Heart right ventricle (tissue), 16 donors: Measurements from ENCODE around the gene TSSC4. TPM values are rescaled to one million over a fixed set of nuclear protein-coding genes. Genes with fewer than 3 reads are reported as not detected.

Experiments used
- ATAC-seq, 8 donors: fragments of 200-7000 bp; cut with Tn5 transposase; one replicate each; pipeline ENCODE4 v1.9.1; 2020; ENCODE audit warnings: mild to moderate bottlenecking in 8 of 8, moderate library complexity in 8 of 8, moderate number of reproducible peaks in 1 of 8
- DNase-seq, 2 donors: peaks; one replicate each; pipeline ENCODE4 v3.0.0-alpha.2; 2020
- H3K27ac ChIP-seq, 10 donors: fragments of 200-600 bp; sonication (generic) in 2 of 10; one replicate each; pipeline versions ENCODE4 v1.5.0 to v1.8.0; 2020 to 2022; ENCODE audit warnings: mild to moderate bottlenecking in 3 of 10
- H3K27me3 ChIP-seq, 7 donors: fragments of 200-600 bp; one replicate each; pipeline ENCODE4 v1.8.0; 2021 to 2022; ENCODE audit warnings: mild to moderate bottlenecking in 2 of 7
- H3K36me3 ChIP-seq, 9 donors: fragments of 200-600 bp; sonication (generic) in 1 of 9; one replicate each; pipeline versions ENCODE4 v1.5.0 to v1.8.0; 2020 to 2022; ENCODE audit warnings: mild to moderate bottlenecking in 2 of 9
- H3K4me1 ChIP-seq, 9 donors: fragments of 200-600 bp; sonication (generic) in 1 of 9; one replicate each; pipeline versions ENCODE4 v1.5.0 to v1.8.0; 2020 to 2022; ENCODE audit warnings: mild to moderate bottlenecking in 4 of 9
- H3K4me3 ChIP-seq, 10 donors: fragments of 200-600 bp; sonication (generic) in 2 of 10; one replicate each; pipeline versions ENCODE4 v1.5.0 to v1.8.0; 2020 to 2022; ENCODE audit warnings: mild to moderate bottlenecking in 7 of 10, moderate library complexity in 2 of 10
- H3K9me3 ChIP-seq, 11 donors: fragments of 200-600 bp in 10 of 11; sonication (generic) in 2 of 11; one replicate each; pipeline versions ENCODE4 v1.5.0 to v1.8.0; 2013 to 2022; ENCODE audit warnings: mild to moderate bottlenecking in 2 of 11, control low read depth in 1 of 11, moderate library complexity in 1 of 11
- CTCF ChIP-seq, 9 donors: fragments of 200-600 bp; sonication (generic) in 2 of 9; IDR thresholded peaks; one replicate each; pipeline versions ENCODE4 v1.5.0 to v1.8.0; 2021 to 2022; ENCODE audit warnings: antibody characterized with exemption in 9 of 9, mild to moderate bottlenecking in 5 of 9, moderate library complexity in 1 of 9
- WGBS, 2 donors: extraction: QIAGEN DNeasy Blood & Tissue Kit; methylation state at CpG; one replicate each; pipeline ENCODE4 v1.1.7; 2013; ENCODE audit warnings: inconsistent platforms in 1 of 2; 5-methylcytosine and 5-hydroxymethylcytosine counted together
- intact Hi-C, 10 donors: fragments of 100-400 bp; cut with DNase I; formaldehyde crosslinking; loops; one replicate each; pipeline versions ENCODE4 v1.11.1 to v1.14.2; 2022
- polyA plus RNA-seq, 2 donors: library from polyadenylated mRNA; stranded (reverse); fragments of 200-250 nt; gene quantifications; one replicate each; pipeline ENCODE4 v1.2.3, GENCODE V29; 2013
- total RNA-seq, 10 donors: library from RNA; stranded (reverse); fragmentation: NEBNext Ultra II Directional in 3 of 10; extraction: Animal tissue kit (Norgen Biotek cat#: 25700) in 3 of 10; gene quantifications; one replicate each; pipeline versions ENCODE4 v1.2.1 to v1.2.4, GENCODE V29; 2021 to 2023
- donor health status: Arrhythmogenic right ventricular cardiomyopathy.
- donor health status: ischemic (EF 13 %, LVEDD 7.1; RV severe dilation, severe dysfunction).
- donor health status: healthy with polysubstance abuse.
- donor health status: DM: no; HTN: yes; CAD: no.
- donor health status: DM: no; HTN: no; CAD: no.
- donor health status: ischemic (EF 25% LVEDD 6.9; RV normal size, moderate dysfunction).
- donor health status: ischemic (EF 25% LVEDD 5.7; RV mildly dilated, moderate dysfunction).
- donor health status: healthy.
- donor health status: DM: yes; HTN: yes; CAD: no.
- donor health status: Ischemic cardiomyopathy.
- donor health status: ischemic (EF 35%, LVEDD 5.7; RV mildly dilated, moderate dysfunction).
- donor health status: nonischemic (EF 11% LVEDD 7.7; RV severe dilation, severe dysfunction).
- donor health status: DM: yes; HTN: yes; CAD: no.
- donor health status: PGD.
- donor health status: ischemic (EF 29% LVEDD 5.4; RV normal size, mild dysfunction).
- donor health status: nonischemic (EF 23%, LVEDD 6.1; RV moderate dilation, normal function).

The TSSC4 gene
- total and polyA plus RNA-seq, 12 donors, result 22.0 to 72.3 (median 30.7) TPM

- H3K9me3 ChIP-seq, result peaks cover 0 to 5% (median 0%) of the 10 kb centered on the region in 11 donors
- intact Hi-C loops, result loop anchor here in 3 of 10 donors (5.0 kb wide), 2 partner anchors 69 to 79 kb away; no protein-coding TSS in a partner anchor
- H3K4me3 ChIP-seq, result no peak overlapping the region
- no peak for TF ChIP-seq CTCF (IDR thresholded peaks at IDR 0.05)
- ATAC-seq (no peak), DNase-seq (no peak)
- H3K27ac ChIP-seq, result no peak overlapping the region
- H3K4me1 ChIP-seq, result peaks cover 3 to 38% (median 31%) of the 10 kb centered on the region in 9 donors
- peaks cover 0 to 15% (median 5%) of the 10 kb centered on the region in 7 donors for H3K27me3 ChIP-seq
- no peaks in the 10 kb centered on the region for H3K36me3 ChIP-seq
- WGBS, 2 donors, result 51 to 73% methylated on average over 11 of the region's 11 CpGs
Measured at GRCh38 chr11:2443406-2443805, 42.9 kb downstream of the TSSC4 start.

GRCh38 chr11:2443881-2444820, 43.6 kb downstream of the TSSC4 start, which contains the start of gene TRPM5:
TSS of gene TRPM5 (minus strand) at chr11:2444514. CDS start at chr11:2423036, 21,478 bp downstream.
- DNase-seq, result no peak
- Histone ChIP-seq H3K9me3 (peaks cover 0 to 5% (median 0%) of the 10 kb centered on the region in 11 donors), H3K4me1 (peaks cover 3 to 46% (median 37%) of the 10 kb centered on the region in 9 donors), H3K4me3 (peak within 1 kb of the TSS; percentile 32 to 60 (median 54)), H3K36me3 (no peaks in the 10 kb centered on the region), H3K27me3 (peaks cover 0 to 15% (median 5%) of the 10 kb centered on the region in 7 donors), H3K27ac (peak within 1 kb of the TSS in 8 of 10 donors; percentile 47 to 82 (median 58))
- intact Hi-C loops, result loop anchor here in 3 of 10 donors (5.0 kb wide), 2 partner anchors 68 to 78 kb away; no protein-coding TSS in a partner anchor
- peak in 4 of 8 donors; percentile 2 to 25 (median 6) for ATAC-seq
- no peak for TF ChIP-seq CTCF (IDR thresholded peaks at IDR 0.05)
- WGBS, 2 donors, result 9 to 10% methylated on average over 55 to 62 of the region's 64 CpGs

- peak in 1 of 9 donors; percentile 13 for TF ChIP-seq CTCF (IDR thresholded peaks at IDR 0.05)
- DNase-seq (peak in 1 of 2 donors; percentile 68), ATAC-seq (peak; percentile 38 to 83 (median 76))
- Histone ChIP-seq H3K27ac (peak within 1 kb of the TSS in 8 of 10 donors; percentile 47 to 82 (median 58)), H3K36me3 (no peaks in the 10 kb centered on the region), H3K9me3 (no peaks in the 10 kb centered on the region), H3K4me1 (peaks cover 3 to 54% (median 40%) of the 10 kb centered on the region in 9 donors), H3K27me3 (peaks cover 0 to 15% (median 5%) of the 10 kb centered on the region in 7 donors), H3K4me3 (peak within 1 kb of the TSS; percentile 32 to 60 (median 54))
- intact Hi-C loops, result loop anchor here in 3 of 10 donors (5.0 kb wide), 3 partner anchors 67 to 447 kb away; no protein-coding TSS in a partner anchor
- WGBS, 2 donors, result 2 to 6% methylated on average over 50 to 116 of the region's 116 CpGs
Measured at GRCh38 chr11:2444821-2445745, 44.5 kb downstream of the TSSC4 start, which contains the start of gene KCNQ1. TSS of gene KCNQ1 (plus strand) at chr11:2445008. CDS start at chr11:2445099, 91 bp downstream.
